Right kidney (tissue), 9 donors: ENCODE measurements around the gene FBXL13.
"Not testable (repeated sequence)": the region's sequence is repeated elsewhere in the genome, so short reads cannot be mapped to it uniquely, and the experiment has no call there.

Experiments
- DNase-seq: peaks from one replicate; pipeline ENCODE4 v3.0.0-alpha.2; 2016
- long read RNA-seq, 8 donors: transcript quantifications; one replicate each; lab custom pipeline, GENCODE V29; 2026

Gene FBXL13
- long read RNA-seq, donor 1 = 0 reads
- long read RNA-seq, donor 2 = 0 reads
- long read RNA-seq, donor 3, partial matches to known transcripts = 80 of 80 reads
- long read RNA-seq, donor 3, other reads (novel, unspliced or antisense) = 0 of 80 reads
- long read RNA-seq, donor 4 = 0 reads
- long read RNA-seq, donor 5, partial matches to known transcripts = 34 of 76 reads
- long read RNA-seq, donor 5, other reads (novel, unspliced or antisense) = 42 of 76 reads
- long read RNA-seq, donor 6 = 0 reads
- long read RNA-seq, donor 7, partial matches to known transcripts = 35 of 50 reads
- long read RNA-seq, donor 7, other reads (novel, unspliced or antisense) = 15 of 50 reads
- long read RNA-seq, donor 8, partial matches to known transcripts = 45 of 62 reads
- long read RNA-seq, donor 8, other reads (novel, unspliced or antisense) = 17 of 62 reads

- peak; percentile 100 for DNase-seq
Observed at GRCh38 chr7:103074519-103075336, at the start of gene FBXL13, which contains the start of gene ARMC10. Gene FBXL13, minus strand, starts transcription at chr7:103074796. Gene ARMC10, plus strand, starts transcription at chr7:103075140. Its CDS starts 133 bp downstream, at chr7:103075273.

GRCh38 chr7:103123529-103123928 is 48.9 kb upstream of the FBXL13 start:
- DNase-seq = no peak

DNA sequence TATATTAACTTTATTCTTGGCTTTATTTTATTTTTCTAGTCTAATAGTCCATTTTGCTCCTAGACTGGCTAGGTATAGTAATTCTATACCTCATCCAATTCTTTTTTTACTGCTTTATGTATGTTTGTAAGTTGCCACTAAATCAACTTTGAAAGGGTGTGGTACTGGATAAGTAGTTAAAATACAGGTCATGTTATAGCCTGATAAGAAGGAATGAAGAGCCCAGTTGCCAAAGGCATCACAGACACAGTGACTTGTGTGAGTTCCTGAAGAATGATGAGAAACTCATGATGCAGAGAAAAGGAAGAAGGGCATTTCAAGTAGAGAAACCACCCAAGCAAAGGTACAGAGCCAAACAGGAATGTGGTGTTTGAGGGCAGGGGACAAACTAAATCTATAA is 47.0 kb upstream of the FBXL13 start:
- DNase-seq = no peak

GRCh38 chr7:103120362-103120761 is 45.8 kb upstream of the FBXL13 start:
- DNase-seq = no peak

GRCh38 chr7:103119791-103120291 is 45.2 kb upstream of the FBXL13 start:
- DNase-seq = no peak

DNA sequence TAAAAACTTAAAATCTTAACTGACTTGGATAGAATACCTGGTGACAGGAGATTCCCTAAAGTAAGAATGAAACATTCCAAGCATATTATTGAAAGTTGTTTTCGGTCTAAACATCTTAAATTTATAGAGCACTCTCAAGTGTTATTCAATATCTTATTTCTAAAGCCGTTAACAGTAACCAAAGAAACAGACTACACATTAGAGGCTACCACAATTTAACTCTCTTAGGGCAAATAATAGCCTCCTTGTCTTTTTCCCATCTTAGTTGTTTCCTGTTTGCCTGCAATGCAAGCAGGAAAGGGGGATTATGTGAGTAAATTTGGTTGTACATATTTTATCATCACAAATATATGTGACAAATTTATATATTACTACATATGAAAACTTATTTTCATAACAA is 42.9 kb upstream of the FBXL13 start:
- no peak for DNase-seq

DNA sequence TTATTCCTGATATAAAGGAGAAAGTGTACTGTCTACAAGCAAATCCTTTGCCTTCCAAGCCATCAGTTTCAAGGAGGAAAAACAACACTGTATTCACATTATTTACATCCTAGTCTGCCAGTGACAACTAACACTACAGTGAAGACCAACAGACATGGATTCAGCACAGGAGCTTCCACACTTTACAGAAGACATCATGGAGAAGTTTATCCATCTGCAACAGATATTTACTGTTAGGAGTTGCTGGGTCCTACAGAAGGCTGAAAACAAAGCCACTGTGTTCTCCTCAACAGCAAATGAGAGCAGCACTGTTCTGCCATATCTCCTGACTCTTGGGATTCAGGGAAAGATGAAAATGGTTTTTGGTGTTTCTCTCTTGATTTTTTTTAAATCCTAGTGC is 42.4 kb upstream of the FBXL13 start:
- no peak for DNase-seq

DNA sequence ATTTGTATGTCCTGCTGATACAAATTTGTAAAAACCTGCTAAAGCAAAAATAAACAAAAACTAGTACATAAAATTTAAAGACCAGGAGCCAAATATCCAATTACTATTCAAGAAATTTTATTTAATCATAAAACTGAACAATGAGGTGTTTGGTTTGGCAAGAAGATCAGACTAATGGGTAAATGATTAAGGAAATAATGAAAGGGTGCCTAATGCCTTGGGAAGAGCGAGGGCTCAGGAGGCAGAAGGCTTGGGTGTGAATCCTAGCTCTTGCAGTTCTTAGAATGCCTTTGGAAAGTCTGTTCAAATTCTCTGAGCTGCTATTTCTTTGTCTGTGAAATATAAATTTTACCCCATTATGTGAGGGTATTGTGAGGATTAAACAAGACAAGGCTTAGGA is 41.9 kb upstream of the FBXL13 start:
- DNase-seq = no peak

GRCh38 chr7:103115771-103116170 is 41.2 kb upstream of the FBXL13 start:
- DNase-seq = no peak

- no peak for DNase-seq
Observed at GRCh38 chr7:103114576-103115008, 40.0 kb upstream of the FBXL13 start.

- no peak for DNase-seq
Observed at GRCh38 chr7:103113164-103113563, 38.6 kb upstream of the FBXL13 start.

DNA sequence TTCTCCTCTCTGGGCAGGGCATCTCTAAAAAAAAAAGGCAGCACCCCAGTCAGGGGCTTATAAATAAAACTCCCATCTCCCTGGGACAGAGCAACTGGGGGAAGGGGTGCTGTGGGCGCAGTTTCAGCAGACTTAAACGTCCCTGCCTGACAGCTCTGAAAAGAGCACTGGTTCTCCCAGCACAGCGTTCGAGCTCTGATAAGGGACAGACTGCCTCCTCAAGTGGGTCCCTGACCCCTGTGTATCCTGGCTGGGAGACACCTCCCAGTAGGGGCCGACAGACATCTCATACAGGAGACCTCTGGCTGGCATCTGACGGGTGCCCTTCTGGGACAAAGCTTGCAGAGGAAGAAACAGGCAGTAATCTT is 32.1 kb upstream of the FBXL13 start:
- peak; percentile 52 for DNase-seq

DNA sequence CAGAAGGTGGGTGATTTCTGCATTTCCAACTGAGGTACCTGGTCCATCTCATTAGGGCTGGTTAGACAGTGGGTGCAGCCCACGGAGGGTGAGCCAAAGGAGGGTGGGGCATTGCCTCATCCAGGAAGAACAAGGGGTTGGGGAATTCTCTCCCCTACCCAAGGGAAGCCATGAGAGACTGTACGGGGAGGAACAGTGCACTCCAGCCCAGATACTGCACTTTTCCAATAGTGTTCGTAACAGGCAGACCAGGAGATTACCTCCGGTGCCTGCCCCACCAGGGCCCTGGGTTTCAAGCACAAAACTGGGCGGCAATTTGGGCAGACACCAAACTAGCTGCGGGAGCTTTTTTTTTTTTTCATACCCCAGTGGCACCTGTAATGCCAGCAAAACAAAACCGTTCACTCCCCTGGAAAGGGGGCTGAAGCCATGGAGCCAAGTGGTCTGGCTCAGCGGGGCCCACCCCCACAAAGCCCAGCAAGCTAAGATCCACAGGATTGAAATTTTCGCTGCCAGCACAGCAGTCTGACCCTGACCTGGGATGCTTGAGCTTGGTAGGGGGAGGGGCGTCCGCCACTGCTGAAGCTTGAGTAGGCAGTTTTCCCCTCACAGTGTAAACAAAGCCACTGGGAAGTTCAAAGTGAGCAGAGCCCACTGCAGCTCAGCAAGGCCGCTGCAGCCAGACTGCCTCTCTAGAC is 31.6 kb upstream of the FBXL13 start:
- peak; percentile 62 for DNase-seq

- DNase-seq = no peak
Observed at GRCh38 chr7:103101543-103101942, 26.9 kb upstream of the FBXL13 start.

- no peak for DNase-seq
Observed at GRCh38 chr7:103100348-103100747, 25.8 kb upstream of the FBXL13 start.

DNA sequence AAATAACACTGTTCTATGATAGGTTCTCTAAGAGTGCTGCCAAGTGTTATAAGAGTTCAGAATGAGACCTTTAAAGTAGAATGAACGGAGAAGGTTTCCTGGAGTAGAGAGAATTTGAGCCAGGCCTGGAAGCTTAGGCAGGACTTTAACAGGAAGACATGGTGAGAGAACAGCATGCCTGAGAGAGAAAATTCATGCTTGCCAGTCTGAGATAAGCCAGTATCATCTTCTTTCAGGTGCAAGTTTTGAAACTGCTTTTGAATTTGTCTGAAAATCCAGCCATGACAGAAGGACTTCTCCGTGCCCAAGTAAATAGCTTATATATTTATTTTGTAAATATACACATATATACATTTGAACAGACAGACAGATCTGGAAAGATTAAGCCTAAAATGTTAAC is 22.4 kb upstream of the FBXL13 start:
- no peak for DNase-seq

DNA sequence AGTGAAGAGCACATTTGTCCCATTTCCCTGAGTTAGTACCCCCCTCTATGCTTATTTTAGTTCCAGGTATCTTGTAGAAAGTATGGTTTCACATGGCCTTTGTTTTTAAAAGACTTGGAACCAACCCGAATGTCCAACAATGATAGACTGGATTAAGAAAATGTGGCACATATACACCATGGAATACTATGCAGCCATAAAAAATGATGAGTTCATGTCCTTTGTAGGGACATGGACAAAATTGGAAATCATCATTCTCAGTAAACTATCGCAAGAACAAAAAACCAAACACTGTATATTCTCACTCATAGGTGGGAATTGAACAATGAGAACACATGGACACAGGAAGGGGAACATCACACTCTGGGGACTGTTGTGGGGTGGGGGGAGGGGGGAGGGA is 21.0 kb upstream of the FBXL13 start:
- DNase-seq = not testable (repeated sequence)

DNA sequence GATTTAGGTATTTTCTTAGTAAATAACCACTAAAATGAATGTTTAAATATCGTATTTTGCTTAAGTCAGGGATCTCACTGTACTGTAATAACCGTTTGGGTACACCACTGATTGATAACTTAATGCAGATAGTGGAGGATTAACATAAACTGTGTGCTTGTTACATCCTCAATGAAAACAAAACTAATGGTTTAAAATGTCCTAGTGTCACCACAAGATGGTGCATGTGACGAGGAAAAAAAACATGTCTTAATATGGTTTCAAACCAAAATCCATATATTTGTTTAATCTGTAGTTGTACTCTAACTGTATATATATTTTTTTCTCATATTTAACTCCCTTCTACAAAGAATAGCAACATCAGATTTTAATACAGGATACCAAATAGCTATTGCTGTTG is 19.5 kb upstream of the FBXL13 start:
- no peak for DNase-seq

DNA sequence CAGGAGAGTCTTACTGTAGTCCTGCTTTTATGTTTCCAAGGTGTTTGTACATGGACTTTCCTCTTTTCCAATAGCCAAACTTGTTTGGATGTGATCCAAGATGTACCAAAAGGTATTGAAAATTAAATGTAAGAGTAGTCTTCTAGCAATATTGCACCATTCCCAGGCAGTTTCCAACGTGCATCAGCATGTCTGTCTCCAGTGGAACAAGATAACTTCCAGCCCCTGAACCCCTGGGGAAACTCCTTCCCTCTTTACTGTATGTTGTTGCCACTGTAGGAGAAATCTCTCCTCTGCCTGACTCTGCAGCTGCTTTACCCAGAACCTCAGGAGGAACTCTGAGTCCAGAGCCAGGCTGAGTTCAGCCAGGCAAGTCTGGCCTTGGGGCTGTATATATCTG is 18.8 kb upstream of the FBXL13 start:
- DNase-seq = no peak

DNA sequence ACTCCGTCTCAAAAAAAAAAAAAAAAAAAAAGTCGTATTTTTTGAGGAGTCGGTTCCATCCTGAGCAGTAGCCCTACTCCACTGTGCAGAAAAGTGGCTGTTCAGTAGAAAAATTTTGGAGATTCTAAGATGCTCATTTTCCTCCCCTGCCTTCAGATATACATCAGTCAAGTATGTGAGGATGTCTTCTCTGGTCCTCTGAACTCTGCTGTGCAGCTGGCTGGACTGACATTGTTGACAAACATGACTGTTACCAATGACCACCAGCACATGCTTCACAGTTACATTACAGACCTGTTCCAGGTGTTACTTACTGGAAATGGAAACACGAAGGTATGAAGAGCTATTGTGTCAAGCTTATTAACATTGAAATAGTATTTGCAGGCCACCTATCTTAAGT is 17.7 kb upstream of the FBXL13 start:
- DNase-seq = not testable (repeated sequence)

DNA sequence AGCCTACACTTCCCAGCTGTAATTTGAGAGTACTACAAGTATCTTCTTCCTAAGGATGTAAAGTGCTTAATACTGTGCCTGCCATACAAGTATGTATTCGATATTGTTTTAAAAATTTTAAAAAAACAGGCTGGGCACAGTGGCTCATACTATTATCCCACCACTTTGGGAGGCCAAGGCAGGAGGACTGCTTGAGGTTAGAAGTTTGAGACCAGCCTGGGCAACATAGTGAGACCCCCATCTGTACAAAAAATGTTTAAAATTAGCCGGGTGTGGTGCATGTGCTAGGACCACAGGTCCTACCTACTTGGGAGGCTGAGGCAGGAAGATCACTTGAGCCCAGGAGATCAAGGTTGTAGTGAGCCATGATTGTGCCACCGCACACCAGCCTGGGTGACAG is 8.6 kb upstream of the FBXL13 start:
- no peak for DNase-seq

DNA sequence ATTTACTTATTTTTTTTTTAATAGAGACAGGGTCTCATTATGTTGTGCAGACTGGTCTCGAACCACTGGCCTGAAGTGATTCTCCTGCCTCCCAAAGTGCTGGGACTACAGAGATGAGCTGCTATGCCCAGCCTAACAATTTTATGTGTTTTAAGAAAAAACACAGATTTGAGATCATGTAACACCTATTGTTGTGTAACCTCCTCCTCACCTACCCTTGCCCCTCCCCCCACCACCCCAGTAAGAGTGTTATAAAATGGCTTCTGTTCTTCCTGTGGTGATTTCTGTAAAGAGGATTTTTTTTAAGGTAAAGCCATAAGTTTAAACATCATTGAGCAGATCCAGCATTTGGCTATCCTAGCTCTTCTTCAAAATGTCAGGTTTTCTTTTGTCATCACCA is 7.9 kb upstream of the FBXL13 start:
- no peak for DNase-seq

GRCh38 chr7:103080923-103081322 is 6.3 kb upstream of the FBXL13 start:
- no peak for DNase-seq
